HepG2 (cell line): ENCODE measurements around the gene ABTB2. TPM values are rescaled to one million over a fixed set of nuclear protein-coding genes. Genes with fewer than 3 reads are reported as not detected.

Source experiments
- ATAC-seq: fragments of 200-7000 bp; cut with Tn5 transposase; 3 replicates; pipeline ENCODE4 v1.9.1; 2020; ENCODE audit warnings: mild to moderate bottlenecking, moderate library complexity
- BruUV-seq: library from RNA; stranded (reverse); fragments of 400-500 nt; replicated peaks from 2 replicates; lab custom pipeline; 2021; lab: Mats Ljungman, UMichigan
- CTCF ChIA-PET: fragments of 300-600 bp; formaldehyde crosslinking; extraction: SDS; loops from one replicate; lab custom pipeline; 2021; ENCODE audit warnings: low total read pairs, inconsistent platforms, low intra/inter-chr PET ratio; lab: Yijun Ruan, JAX
- POLR2A ChIA-PET: fragments of 350-600 bp; sonication (Branson Sonifier 250); formaldehyde crosslinking; loops from one replicate; lab custom pipeline; 2020; ENCODE audit warnings: antibody characterized with exemption, inconsistent platforms; lab: Yijun Ruan, JAX
- DNase-seq: peaks from one replicate; pipeline ENCODE4 v3.0.0-alpha.2; 2015; ENCODE audit warnings: low spot score
- FAIRE-seq: peaks from 3 replicates; lab custom pipeline; 2011; peaks lifted over from hg19 to GRCh38; lab: Jason Lieb, UNC
- H2AFZ ChIP-seq: one replicate; pipeline ENCODE4 v1.6.1; 2011; ENCODE audit warnings: low read length, inconsistent platforms
- H3K27ac ChIP-seq: fragments of 300-600 bp; 3 replicates; pipeline ENCODE4 v1.8.0; 2011; ENCODE audit warnings: mixed run types, mild to moderate bottlenecking, mixed read lengths, low read length, inconsistent platforms; ENCODE audit not compliant: insufficient read depth; ENCODE audit errors: extremely low read length
- H3K27me3 ChIP-seq, 2 experiments: fragments of 200-600 bp in 1 of 2; 2 replicates in 1 of 2; 3 replicates in 1 of 2; pipeline versions ENCODE4 v1.6.0 to v1.8.0; 2011; ENCODE audit warnings: low read length in 2 of 2, mild to moderate bottlenecking in 2 of 2, moderate library complexity in 2 of 2, inconsistent platforms in 1 of 2; ENCODE audit not compliant: insufficient read depth in 2 of 2, control insufficient read depth in 1 of 2
- H3K36me3 ChIP-seq, 2 experiments: fragments of 200-600 bp in 1 of 2; replicated peaks in 1 of 2; 2 replicates in 1 of 2; 3 replicates in 1 of 2; pipeline versions ENCODE4 v1.5.1 to v1.8.0; 2011; ENCODE audit warnings: low read length in 2 of 2, inconsistent platforms in 1 of 2; ENCODE audit not compliant: insufficient read depth in 2 of 2, control insufficient read depth in 1 of 2
- H3K4me1 ChIP-seq: 2 replicates; pipeline ENCODE4 v1.5.1; 2012; ENCODE audit warnings: low read length, inconsistent platforms; ENCODE audit not compliant: insufficient read depth
- H3K4me2 ChIP-seq: 2 replicates; pipeline ENCODE4 v1.6.0; 2011; ENCODE audit warnings: low read depth, low read length, inconsistent platforms
- H3K4me3 ChIP-seq, 3 experiments: fragments of 200-600 bp in 1 of 3; sonication (generic), shearing (Covaris generic) in 1 of 3; replicated peaks in 1 of 3; 2 replicates each; pipeline ENCODE4 v1.5.1; 2011 to 2016; ENCODE audit warnings: low read length in 3 of 3, inconsistent platforms in 2 of 3, low read depth in 2 of 3, mild to moderate bottlenecking in 2 of 3, control low read depth in 1 of 3, mixed read lengths in 1 of 3; ENCODE audit not compliant: insufficient read depth in 1 of 3
- H3K79me2 ChIP-seq: one replicate; pipeline ENCODE4 v1.6.1; 2011; ENCODE audit warnings: low read length, inconsistent platforms; ENCODE audit not compliant: insufficient read depth
- H3K9ac ChIP-seq: 2 replicates; pipeline ENCODE4 v1.6.0; 2011; ENCODE audit warnings: mild to moderate bottlenecking, low read depth, low read length, inconsistent platforms; ENCODE audit not compliant: insufficient read depth
- H3K9me3 ChIP-seq: 2 replicates; pipeline ENCODE4 v1.5.1; 2012; ENCODE audit warnings: mild to moderate bottlenecking, low read length
- H4K20me1 ChIP-seq: 2 replicates; pipeline ENCODE4 v1.6.0; 2011; ENCODE audit warnings: inconsistent platforms, mild to moderate bottlenecking, low read length, moderate library complexity; ENCODE audit not compliant: insufficient read depth
- ARHGAP35 ChIP-seq: sonication (generic); formaldehyde crosslinking; IDR thresholded peaks from 2 replicates; pipeline ENCODE4 v1.9.0; 2022; ENCODE audit warnings: mild to moderate bottlenecking, inconsistent platforms, moderate library complexity, missing genetic modification reagents, borderline replicate concordance
- POLR2A ChIP-seq, 2 experiments: IDR thresholded peaks; 2 replicates each; pipeline ENCODE4 v1.6.1; 2011; ENCODE audit warnings: low read depth in 2 of 2, low read length in 2 of 2, mild to moderate bottlenecking in 1 of 2, moderate library complexity in 1 of 2; ENCODE audit not compliant: insufficient read depth in 1 of 2
- RBFOX2 ChIP-seq: fragments of 200-400 bp; formaldehyde crosslinking; IDR thresholded peaks from 2 replicates; pipeline ENCODE4 v1.6.1; 2017; ENCODE audit warnings: low read depth, mild to moderate bottlenecking, low read length
- SMC3 ChIP-seq: IDR thresholded peaks from 2 replicates; pipeline ENCODE4 v1.6.1; 2011; ENCODE audit warnings: low read length, improper control_type of control experiment
- SRSF4 ChIP-seq: fragments of 200-400 bp; formaldehyde crosslinking; IDR thresholded peaks from one replicate; pipeline ENCODE4 v1.6.1; 2018; ENCODE audit warnings: mild to moderate bottlenecking, low read depth, low read length, moderate library complexity; ENCODE audit not compliant: poor library complexity, severe bottlenecking
- ZNF337 ChIP-seq: sonication (generic); formaldehyde crosslinking; IDR thresholded peaks from 2 replicates; pipeline ENCODE4 v1.5.1; 2020; ENCODE audit warnings: missing genetic modification reagents, low read depth, mild to moderate bottlenecking, borderline replicate concordance
- WGBS: methylation state at CpG from one replicate; pipeline ENCODE4 v1.1.6; 2017; ENCODE audit warnings: low lambda C conversion rate; 5-methylcytosine and 5-hydroxymethylcytosine counted together
- in situ Hi-C: cut with HindIII; loops from 2 replicates; pipeline ENCODE4 v1.10.0; 2017; ENCODE audit warnings: low pct_unique_long_range_greater_than_20kb; ENCODE audit not compliant: extremely low pct_ligation_motif_present
- intact Hi-C: fragments of 100-400 bp; cut with micrococcal nuclease; formaldehyde crosslinking; loops from one replicate; pipeline ENCODE4 v1.10.0; 2022; ENCODE audit not compliant: unreplicated experiment
- polyA plus RNA-seq, 8 experiments: library from polyadenylated mRNA; depleted of rRNA in 3 of 8; stranded (reverse) in 7 of 8; unstranded in 1 of 8; fragments of >200 nt; fragmentation: Illumina TruSeq in 4 of 8; extraction: Trizol in 4 of 8; gene quantifications; 2 replicates each; pipeline versions ENCODE4 v1.2.1 to v1.2.3, GENCODE V29; 2011 to 2016; ENCODE audit warnings: low read depth in 4 of 8, missing spikeins in 1 of 8, mixed read lengths in 1 of 8; ENCODE audit not compliant: insufficient read depth in 1 of 8
- total RNA-seq, 5 experiments: library from RNA; depleted of rRNA; stranded (reverse); fragments of >200 nt; fragmentation: Illumina TruSeq; extraction: Trizol; gene quantifications; 2 replicates each; pipeline ENCODE4 v1.2.3, GENCODE V29; 2016; ENCODE audit warnings: low read depth in 1 of 5
- TF ChIP-seq, protein P1 (sequence below): sonication (generic); formaldehyde crosslinking; conservative IDR thresholded peaks from 2 replicates; pipeline ENCODE4 v1.4.0; 2020; ENCODE audit warnings: mild to moderate bottlenecking, missing genetic modification reagents, moderate library complexity
- TF ChIP-seq, protein P2 (sequence below): sonication (generic); formaldehyde crosslinking; IDR thresholded peaks from 2 replicates; pipeline ENCODE4 v1.4.0; 2020; ENCODE audit warnings: mild to moderate bottlenecking, missing genetic modification reagents

The ABTB2 gene
- total and polyA plus RNA-seq, 2 of the 13 experiments (the other 11 are each of a cell fraction or from before 2014, with no cell fraction given), result 5.1 to 15.4 TPM

- TF ChIP-seq, protein P1, sequence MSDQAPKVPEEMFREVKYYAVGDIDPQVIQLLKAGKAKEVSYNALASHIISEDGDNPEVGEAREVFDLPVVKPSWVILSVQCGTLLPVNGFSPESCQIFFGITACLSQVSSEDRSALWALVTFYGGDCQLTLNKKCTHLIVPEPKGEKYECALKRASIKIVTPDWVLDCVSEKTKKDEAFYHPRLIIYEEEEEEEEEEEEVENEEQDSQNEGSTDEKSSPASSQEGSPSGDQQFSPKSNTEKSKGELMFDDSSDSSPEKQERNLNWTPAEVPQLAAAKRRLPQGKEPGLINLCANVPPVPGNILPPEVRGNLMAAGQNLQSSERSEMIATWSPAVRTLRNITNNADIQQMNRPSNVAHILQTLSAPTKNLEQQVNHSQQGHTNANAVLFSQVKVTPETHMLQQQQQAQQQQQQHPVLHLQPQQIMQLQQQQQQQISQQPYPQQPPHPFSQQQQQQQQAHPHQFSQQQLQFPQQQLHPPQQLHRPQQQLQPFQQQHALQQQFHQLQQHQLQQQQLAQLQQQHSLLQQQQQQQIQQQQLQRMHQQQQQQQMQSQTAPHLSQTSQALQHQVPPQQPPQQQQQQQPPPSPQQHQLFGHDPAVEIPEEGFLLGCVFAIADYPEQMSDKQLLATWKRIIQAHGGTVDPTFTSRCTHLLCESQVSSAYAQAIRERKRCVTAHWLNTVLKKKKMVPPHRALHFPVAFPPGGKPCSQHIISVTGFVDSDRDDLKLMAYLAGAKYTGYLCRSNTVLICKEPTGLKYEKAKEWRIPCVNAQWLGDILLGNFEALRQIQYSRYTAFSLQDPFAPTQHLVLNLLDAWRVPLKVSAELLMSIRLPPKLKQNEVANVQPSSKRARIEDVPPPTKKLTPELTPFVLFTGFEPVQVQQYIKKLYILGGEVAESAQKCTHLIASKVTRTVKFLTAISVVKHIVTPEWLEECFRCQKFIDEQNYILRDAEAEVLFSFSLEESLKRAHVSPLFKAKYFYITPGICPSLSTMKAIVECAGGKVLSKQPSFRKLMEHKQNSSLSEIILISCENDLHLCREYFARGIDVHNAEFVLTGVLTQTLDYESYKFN, result no peak
- TF ChIP-seq, protein P2, sequence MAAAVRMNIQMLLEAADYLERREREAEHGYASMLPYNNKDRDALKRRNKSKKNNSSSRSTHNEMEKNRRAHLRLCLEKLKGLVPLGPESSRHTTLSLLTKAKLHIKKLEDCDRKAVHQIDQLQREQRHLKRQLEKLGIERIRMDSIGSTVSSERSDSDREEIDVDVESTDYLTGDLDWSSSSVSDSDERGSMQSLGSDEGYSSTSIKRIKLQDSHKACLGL (CRISPR knock-in tag), result no peak
These were observed 41.3 kb downstream of the ABTB2 start (continued) for GRCh38 chr11:34316347-34317035.

DNA sequence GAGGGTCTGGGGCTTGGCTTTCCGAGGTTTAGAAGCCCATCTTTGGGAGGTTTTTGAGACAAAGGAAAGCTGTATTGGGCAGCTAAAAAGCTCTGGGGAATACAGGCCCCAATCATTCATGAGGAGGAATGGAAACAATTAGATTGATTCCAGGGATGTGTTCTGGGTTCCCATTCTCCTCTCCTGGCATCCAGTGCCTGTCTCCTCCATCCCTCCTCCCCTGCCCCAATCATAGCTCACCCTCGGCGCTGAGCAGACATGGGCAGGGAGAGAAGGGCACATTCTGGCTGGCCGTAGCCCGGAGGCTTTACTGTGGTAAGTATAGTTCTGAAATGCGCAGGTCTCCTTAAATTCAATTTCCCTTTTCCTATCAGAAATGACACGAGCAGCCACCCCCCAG lies 42.4 kb downstream of the ABTB2 start:
- H3K36me3 ChIP-seq, result peaks cover 4 to 10% of the 10 kb centered on the region in 2 experiments; a peak in 1 of 5 replicates
- intact Hi-C loops (loop anchor here (5.0 kb wide), 1 partner anchor 42 kb away; the partner anchor contains the start of gene ABTB2), in situ Hi-C loops (no loop called here)
- FAIRE-seq (no peak), DNase-seq (no peak), ATAC-seq (no peak)
- ChIA-PET CTCF (no interaction called here), POLR2A (interaction anchor here (4.2 kb wide), 1 partner anchor 42 kb away, joined by 20 read pairs; the partner anchor contains the start of gene ABTB2)
- H3K27me3 ChIP-seq, result no peaks in the 10 kb centered on the region
- H3K27ac ChIP-seq, result no peak overlapping the region
- no peak overlapping the region for H3K4me3 ChIP-seq
- WGBS, result 96% methylated on average over 7 of the region's 7 CpGs
- no peak overlapping the region for H3K9ac ChIP-seq
- H3K4me1 ChIP-seq, result peaks cover 66% of the 10 kb centered on the region
- H3K4me2 ChIP-seq, result no peak overlapping the region
- no peak for TF ChIP-seq RBFOX2
- no peak for TF ChIP-seq SMC3
- TF ChIP-seq ARHGAP35, result no peak
- no peak for TF ChIP-seq POLR2A (IDR thresholded peaks at IDR 0.05; ENCODE audit: insufficient read depth in 1 of 2, low read depth in 2 of 2, low read length in 2 of 2)
- no peak for TF ChIP-seq SRSF4
- TF ChIP-seq ZNF337, result no peak
- peaks cover 6% of the 10 kb centered on the region for H3K79me2 ChIP-seq
- H4K20me1 ChIP-seq, result peaks cover 8% of the 10 kb centered on the region; the same call in 1 of the 2 replicates
- H3K9me3 ChIP-seq, result no peaks in the 10 kb centered on the region
- no TSS peak for BruUV-seq
- no peak overlapping the region for H2AFZ ChIP-seq
